GM12878 (cell line): ENCODE data around the gene TACC3. TPM values are rescaled to one million over a fixed set of nuclear protein-coding genes. Genes with fewer than 3 reads are reported as not detected.

Experiments used
- ATAC-seq: fragments of 200-7000 bp; cut with Tn5 transposase; 3 replicates; pipeline ENCODE4 v1.9.1; 2020; ENCODE audit warnings: mild to moderate bottlenecking, moderate library complexity
- BruUV-seq: library from RNA; stranded (reverse); fragments of 400-500 nt; replicated peaks from 2 replicates; lab custom pipeline; 2021; lab: Mats Ljungman, UMichigan
- CTCF ChIA-PET: fragments of 300-600 bp; sonication (Branson Sonifier 250); formaldehyde crosslinking; extraction: SDS; loops from one replicate; lab custom pipeline; 2021; ENCODE audit warnings: inconsistent platforms; lab: Yijun Ruan, JAX
- POLR2A ChIA-PET: fragments of 350-600 bp; formaldehyde crosslinking; extraction: SDS; loops from one replicate; lab custom pipeline; 2021; ENCODE audit warnings: inconsistent platforms; lab: Charles Lee
- RAD21 ChIA-PET: fragments of 300-600 bp; sonication (Branson Sonifier 250); formaldehyde crosslinking; loops from one replicate; lab custom pipeline; 2023; ENCODE audit warnings: antibody characterized with exemption; ENCODE audit not compliant: unreplicated experiment; lab: Charles Lee
- SMC1A ChIA-PET: fragments of 300-600 bp; sonication (Branson Sonifier 250); formaldehyde crosslinking; loops from one replicate; lab custom pipeline; 2023; ENCODE audit not compliant: unreplicated experiment, uncharacterized antibody; lab: Charles Lee
- DNase-seq: peaks from one replicate; pipeline ENCODE4 v3.0.0-alpha.2; 2011; ENCODE audit warnings: low read depth, low spot score
- FAIRE-seq: peaks from 3 replicates; lab custom pipeline; 2011; peaks lifted over from hg19 to GRCh38; lab: Jason Lieb, UNC
- H2AFZ ChIP-seq: 2 replicates; pipeline ENCODE4 v1.6.0; 2011; ENCODE audit warnings: low read depth, low read length, control low read depth; ENCODE audit not compliant: control insufficient read depth
- H3K27ac ChIP-seq: 2 replicates; pipeline ENCODE4 v1.5.1; 2011; ENCODE audit warnings: control low read depth; ENCODE audit not compliant: control insufficient read depth, insufficient read depth
- H3K27me3 ChIP-seq, 2 experiments: replicated peaks in 1 of 2; 2 replicates each; pipeline versions ENCODE4 v1.6.0 to v1.6.1; 2011; ENCODE audit warnings: low read length in 1 of 2; ENCODE audit not compliant: control insufficient read depth in 2 of 2, insufficient read depth in 2 of 2
- H3K36me3 ChIP-seq, 2 experiments: 2 replicates each; pipeline ENCODE4 v1.5.1; 2011; ENCODE audit warnings: low read length in 1 of 2; ENCODE audit not compliant: control insufficient read depth in 2 of 2, insufficient read depth in 2 of 2
- H3K4me1 ChIP-seq: 2 replicates; pipeline ENCODE4 v1.6.1; 2011; ENCODE audit warnings: mild to moderate bottlenecking, low read length, moderate library complexity, mixed read lengths; ENCODE audit not compliant: control insufficient read depth, insufficient read depth
- H3K4me2 ChIP-seq: 2 replicates; pipeline ENCODE4 v1.6.0; 2011; ENCODE audit warnings: control low read depth; ENCODE audit not compliant: control insufficient read depth, insufficient read depth
- H3K4me3 ChIP-seq: fragments of 200-600 bp; sonication (generic); 2 replicates; pipeline ENCODE4 v1.5.1; 2016
- H3K79me2 ChIP-seq: 2 replicates; pipeline ENCODE4 v1.6.0; 2011; ENCODE audit warnings: low read length; ENCODE audit not compliant: control insufficient read depth, insufficient read depth
- H3K9ac ChIP-seq: 2 replicates; pipeline ENCODE4 v1.8.0; 2011; ENCODE audit warnings: low read length, control low read depth, mixed read lengths; ENCODE audit not compliant: control insufficient read depth, insufficient read depth
- H3K9me3 ChIP-seq: replicated peaks from 3 replicates; pipeline ENCODE4 v1.5.1; 2011; ENCODE audit warnings: mild to moderate bottlenecking, low read length; ENCODE audit not compliant: control insufficient read depth, insufficient read depth
- H4K20me1 ChIP-seq: 2 replicates; pipeline ENCODE4 v1.6.0; 2011; ENCODE audit not compliant: control insufficient read depth, insufficient read depth
- BACH1 ChIP-seq: fragments of 450-650 bp; IDR thresholded peaks from 2 replicates; pipeline ENCODE4 v1.6.1; 2017; ENCODE audit warnings: mild to moderate bottlenecking, borderline replicate concordance
- CEBPZ ChIP-seq: fragments of 150-350 bp; IDR thresholded peaks from 2 replicates; pipeline ENCODE4 v1.6.1; 2016; ENCODE audit warnings: low read depth, low read length
- CREM ChIP-seq: IDR thresholded peaks from 2 replicates; pipeline ENCODE4 v1.6.1; 2014; ENCODE audit warnings: antibody characterized with exemption, low read depth
- E2F4 ChIP-seq: IDR thresholded peaks from 2 replicates; pipeline ENCODE4 v1.6.1; 2012; ENCODE audit warnings: low read depth, low read length, improper control_type of control experiment
- IKZF1 ChIP-seq: fragments of 450-650 bp; conservative IDR thresholded peaks from 2 replicates; pipeline ENCODE4 v1.6.1; 2017; ENCODE audit warnings: antibody characterized with exemption, mild to moderate bottlenecking
- LARP7 ChIP-seq: fragments of 450-650 bp; IDR thresholded peaks from 2 replicates; pipeline ENCODE4 v1.6.1; 2017; ENCODE audit warnings: mild to moderate bottlenecking
- MTA2 ChIP-seq: fragments of 450-650 bp; IDR thresholded peaks from 2 replicates; pipeline ENCODE4 v1.6.1; 2016; ENCODE audit warnings: low read depth, mild to moderate bottlenecking, moderate library complexity
- NBN ChIP-seq: fragments of 450-650 bp; IDR thresholded peaks from 2 replicates; pipeline ENCODE4 v1.6.1; 2016
- PAX5 ChIP-seq: IDR thresholded peaks from 2 replicates; pipeline ENCODE4 v1.6.1; 2011; ENCODE audit warnings: low read depth, low read length, borderline replicate concordance
- PAX8 ChIP-seq: fragments of 450-650 bp; IDR thresholded peaks from 2 replicates; pipeline ENCODE4 v1.6.1; 2017; ENCODE audit warnings: mild to moderate bottlenecking, moderate library complexity
- RAD51 ChIP-seq: fragments of 450-650 bp; IDR thresholded peaks from 2 replicates; pipeline ENCODE4 v1.6.1; 2016; ENCODE audit warnings: moderate library complexity, mild to moderate bottlenecking, inconsistent platforms
- TARDBP ChIP-seq: IDR thresholded peaks from 2 replicates; pipeline ENCODE4 v1.6.1; 2016; ENCODE audit warnings: borderline replicate concordance
- ZZZ3 ChIP-seq: IDR thresholded peaks from 2 replicates; pipeline ENCODE4 v1.6.1; 2011; ENCODE audit warnings: low read depth; ENCODE audit not compliant: control insufficient read depth, insufficient read length
- WGBS: methylation state at CpG from one replicate; pipeline ENCODE4 v1.1.6; 2016; ENCODE audit warnings: low lambda C conversion rate; ENCODE audit not compliant: insufficient replicate concordance, insufficient coverage; ENCODE audit errors: missing lambda C conversion rate; 5-methylcytosine and 5-hydroxymethylcytosine counted together
- in situ Hi-C: fragments of 300-500 bp; cut with MboI; formaldehyde crosslinking; loops from 9 replicates; pipeline ENCODE4 v1.14.3; 2018; ENCODE audit warnings: mixed read lengths
- intact Hi-C: fragments of 100-400 bp; cut with micrococcal nuclease; formaldehyde crosslinking; loops from one replicate; pipeline ENCODE4 v1.14.2; 2022; ENCODE audit not compliant: unreplicated experiment
- polyA plus RNA-seq, 11 experiments: library from polyadenylated mRNA; depleted of rRNA in 4 of 11; unstranded in 6 of 11; stranded (reverse) in 5 of 11; fragments of >200 nt; fragmentation: Nextera tagmentation in 4 of 11; fragmentation: Illumina TruSeq in 1 of 11; extraction: Ambion mirVana in 4 of 11; extraction: Trizol in 1 of 11; gene quantifications; 1 replicate in 1 of 11; 2 replicates in 10 of 11; pipeline versions ENCODE4 v1.2.1 to v1.2.3, GENCODE V29; 2011 to 2016; ENCODE audit warnings: inconsistent platforms in 2 of 11, missing spikeins in 2 of 11, low read depth in 1 of 11
- total RNA-seq, 4 experiments: library from RNA; depleted of rRNA in 3 of 4; stranded (reverse); fragments of >200 nt in 3 of 4; fragmentation: Illumina TruSeq in 1 of 4; extraction: Trizol in 1 of 4; gene quantifications; 2 replicates each; pipeline versions ENCODE4 v1.2.1 to v1.2.3, GENCODE V29; 2013 to 2021
- TF ChIP-seq, protein P1 (sequence below): fragments of 450-650 bp; conservative IDR thresholded peaks from 2 replicates; pipeline ENCODE4 v1.6.1; 2017; ENCODE audit warnings: mild to moderate bottlenecking, moderate library complexity
- TF ChIP-seq, protein P2 (sequence below): IDR thresholded peaks from 2 replicates; pipeline ENCODE4 v1.6.1; 2011; ENCODE audit warnings: borderline replicate concordance, low read depth, mild to moderate bottlenecking, moderate library complexity, mixed read lengths, low read length; ENCODE audit not compliant: insufficient read depth; ENCODE audit errors: extremely low read length
- TF ChIP-seq, protein P3 (sequence below): IDR thresholded peaks from 2 replicates; pipeline ENCODE4 v1.6.1; 2011; ENCODE audit warnings: mild to moderate bottlenecking, low read depth, low read length, moderate library complexity; ENCODE audit not compliant: insufficient replicate concordance

The TACC3 gene
- total and polyA plus RNA-seq, 10 of the 15 experiments (the other 5 are each of a cell fraction or from before 2014, with no cell fraction given), result 2.8 to 121 (median 73.3) TPM

DNA sequence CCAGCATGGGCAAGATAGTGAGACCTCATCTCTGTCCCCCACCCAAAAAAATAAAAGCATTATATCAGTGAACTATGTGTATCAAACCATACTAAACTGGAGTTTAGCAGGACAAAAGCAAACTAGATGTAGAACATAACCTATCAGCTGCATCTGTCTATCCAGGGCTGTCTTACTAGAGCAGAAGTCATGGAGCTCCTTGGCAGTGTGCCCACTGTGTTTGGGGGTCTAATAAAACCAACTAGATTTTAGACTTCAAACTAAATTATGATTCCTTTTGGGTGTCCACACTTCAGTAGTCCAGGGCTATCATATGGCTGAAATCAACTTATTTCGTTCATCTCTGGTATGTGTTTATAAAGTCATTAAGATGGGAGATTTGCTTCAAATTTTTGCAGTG, 17.5 kb upstream of the TACC3 start:
- Histone ChIP-seq H4K20me1 (no peaks in the 10 kb centered on the region), H3K9me3 (no peaks in the 10 kb centered on the region), H2AFZ (no peak overlapping the region), H3K27ac (no peak overlapping the region), H3K4me3 (no peak overlapping the region), H3K36me3 (peaks cover 8 to 31% of the 10 kb centered on the region in 2 experiments), H3K4me1 (no peaks in the 10 kb centered on the region; the same call in 1 of the 2 replicates), H3K27me3 (no peaks in the 10 kb centered on the region), H3K4me2 (no peak overlapping the region), H3K79me2 (peaks cover 64% of the 10 kb centered on the region), H3K9ac (no peak overlapping the region)
- intact Hi-C loops (no loop called here), in situ Hi-C loops (no loop called here)
- ATAC-seq (no peak), FAIRE-seq (no peak)
- RAD21 ChIA-PET, result interaction anchor here (0.8 to 1.5 kb wide), 2 partner anchors 10 kb away, joined by 3 to 5 read pairs; no protein-coding TSS in a partner anchor
- no TSS peak for BruUV-seq
- POLR2A ChIA-PET, result interaction anchor here (1.2 kb wide), 1 partner anchor 20 kb away, joined by 3 read pairs; no protein-coding TSS in a partner anchor
- TF ChIP-seq NBN (no peak), IKZF1 (no peak), BACH1 (no peak), TARDBP (no peak), E2F4 (no peak), PAX8 (no peak), LARP7 (no peak), CEBPZ (no peak), MTA2 (no peak), ZZZ3 (no peak), RAD51 (no peak), CREM (no peak), PAX5 (no peak)
- TF ChIP-seq, protein P1, sequence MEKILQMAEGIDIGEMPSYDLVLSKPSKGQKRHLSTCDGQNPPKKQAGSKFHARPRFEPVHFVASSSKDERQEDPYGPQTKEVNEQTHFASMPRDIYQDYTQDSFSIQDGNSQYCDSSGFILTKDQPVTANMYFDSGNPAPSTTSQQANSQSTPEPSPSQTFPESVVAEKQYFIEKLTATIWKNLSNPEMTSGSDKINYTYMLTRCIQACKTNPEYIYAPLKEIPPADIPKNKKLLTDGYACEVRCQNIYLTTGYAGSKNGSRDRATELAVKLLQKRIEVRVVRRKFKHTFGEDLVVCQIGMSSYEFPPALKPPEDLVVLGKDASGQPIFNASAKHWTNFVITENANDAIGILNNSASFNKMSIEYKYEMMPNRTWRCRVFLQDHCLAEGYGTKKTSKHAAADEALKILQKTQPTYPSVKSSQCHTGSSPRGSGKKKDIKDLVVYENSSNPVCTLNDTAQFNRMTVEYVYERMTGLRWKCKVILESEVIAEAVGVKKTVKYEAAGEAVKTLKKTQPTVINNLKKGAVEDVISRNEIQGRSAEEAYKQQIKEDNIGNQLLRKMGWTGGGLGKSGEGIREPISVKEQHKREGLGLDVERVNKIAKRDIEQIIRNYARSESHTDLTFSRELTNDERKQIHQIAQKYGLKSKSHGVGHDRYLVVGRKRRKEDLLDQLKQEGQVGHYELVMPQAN, result no peak
- TF ChIP-seq, protein P2, sequence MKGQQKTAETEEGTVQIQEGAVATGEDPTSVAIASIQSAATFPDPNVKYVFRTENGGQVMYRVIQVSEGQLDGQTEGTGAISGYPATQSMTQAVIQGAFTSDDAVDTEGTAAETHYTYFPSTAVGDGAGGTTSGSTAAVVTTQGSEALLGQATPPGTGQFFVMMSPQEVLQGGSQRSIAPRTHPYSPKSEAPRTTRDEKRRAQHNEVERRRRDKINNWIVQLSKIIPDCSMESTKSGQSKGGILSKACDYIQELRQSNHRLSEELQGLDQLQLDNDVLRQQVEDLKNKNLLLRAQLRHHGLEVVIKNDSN, result no peak
- TF ChIP-seq, protein P3, sequence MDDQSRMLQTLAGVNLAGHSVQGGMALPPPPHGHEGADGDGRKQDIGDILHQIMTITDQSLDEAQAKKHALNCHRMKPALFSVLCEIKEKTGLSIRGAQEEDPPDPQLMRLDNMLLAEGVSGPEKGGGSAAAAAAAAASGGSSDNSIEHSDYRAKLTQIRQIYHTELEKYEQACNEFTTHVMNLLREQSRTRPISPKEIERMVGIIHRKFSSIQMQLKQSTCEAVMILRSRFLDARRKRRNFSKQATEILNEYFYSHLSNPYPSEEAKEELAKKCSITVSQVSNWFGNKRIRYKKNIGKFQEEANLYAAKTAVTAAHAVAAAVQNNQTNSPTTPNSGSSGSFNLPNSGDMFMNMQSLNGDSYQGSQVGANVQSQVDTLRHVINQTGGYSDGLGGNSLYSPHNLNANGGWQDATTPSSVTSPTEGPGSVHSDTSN, result no peak
- TF ChIP-seq, all 136 proteins: peak for 0
- SMC1A ChIA-PET, result interaction anchor here (1.7 kb wide), 2 partner anchors 10 to 17 kb away, joined by 3 to 7 read pairs; partner anchors contain the start of genes TACC3 and TMEM129
- DNase-seq, result no peak
- WGBS, result 100% methylated on average over 1 of the region's 1 CpG
- CTCF ChIA-PET, result interaction anchor here (1.5 to 16.2 kb wide), 2 partner anchors 11 to 23 kb away, joined by 5 to 258 read pairs; no protein-coding TSS in a partner anchor
